ENCODE results near the gene NINL.
"Not testable (repeated sequence)": the region's sequence is repeated elsewhere in the genome, so short reads cannot be mapped to it uniquely, and the experiment has no call there.

NINL gene

DNA sequence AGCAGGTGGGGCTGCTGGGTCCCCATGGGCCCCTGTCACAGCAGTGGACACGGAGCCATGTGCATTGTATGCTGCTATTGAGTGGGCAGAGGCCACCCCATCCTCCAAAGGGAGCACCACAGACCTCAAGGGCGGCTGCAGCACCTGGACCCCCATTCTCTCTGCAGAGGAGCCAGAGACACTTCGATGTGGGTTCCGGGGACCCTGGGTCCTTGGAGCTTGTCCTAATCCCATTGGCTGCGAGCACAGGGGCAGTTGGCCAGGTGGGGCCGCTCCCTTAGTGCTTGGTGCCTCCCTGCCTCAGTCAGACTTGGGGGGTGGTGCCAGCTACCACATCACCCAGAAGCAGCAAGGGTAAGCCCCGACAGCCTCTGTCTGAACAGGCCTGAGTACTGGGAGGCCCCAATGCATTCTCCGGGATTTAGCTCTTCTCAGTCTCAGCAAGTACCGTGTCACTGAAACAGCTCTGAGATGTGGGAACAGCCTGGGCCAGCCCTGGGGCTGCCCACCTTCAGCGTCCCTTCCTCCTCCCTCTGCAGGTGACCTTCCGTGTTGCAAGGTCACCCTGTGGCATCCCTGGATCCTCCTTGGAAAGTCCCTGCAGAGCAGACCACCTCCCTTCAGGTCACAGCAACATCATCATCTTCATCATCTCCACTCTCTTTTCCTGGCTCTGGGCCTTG, 104.0 kb downstream of the NINL start:
- Histone ChIP-seq H3K4me1 (ENCODE audit: control insufficient read depth, insufficient read depth, low read length) (no peaks in the 10 kb centered on the region), H3K36me3 (ENCODE audit: control insufficient read depth, insufficient read depth, low read length) (peaks cover 74% of the 10 kb centered on the region), H3K9me3 (ENCODE audit: control insufficient read depth, insufficient read depth, low read depth, low read length) (no peaks in the 10 kb centered on the region), H3K27me3 (ENCODE audit: control insufficient read depth, insufficient read depth, low read length) (no peaks in the 10 kb centered on the region), H3K4me3 (ENCODE audit: low read depth, low read length) (no peak overlapping the region), H3K9ac (ENCODE audit: low read length) (no peak overlapping the region), H3K27ac (ENCODE audit: low read depth, low read length) (no peak overlapping the region)

DNA sequence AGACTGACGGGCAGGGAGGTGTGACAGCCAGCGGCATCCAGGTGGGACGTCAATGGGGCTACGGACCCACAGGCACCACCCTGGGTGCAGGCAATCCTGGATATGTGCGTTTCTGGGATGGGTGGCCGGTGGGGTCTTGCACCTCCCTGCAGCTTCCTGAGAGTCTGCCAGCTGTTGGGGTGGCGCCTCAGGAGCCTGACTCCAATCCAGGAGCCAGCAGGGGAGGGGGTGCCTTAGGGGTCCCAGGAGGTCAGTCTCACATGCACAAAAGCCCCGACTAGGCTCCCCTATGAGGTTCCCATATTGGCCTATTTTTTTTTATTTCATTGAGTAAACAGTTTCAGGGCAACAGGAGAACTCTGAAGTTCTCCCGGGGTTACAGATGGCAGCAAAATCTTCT, 104.5 kb downstream of the NINL start:
- peaks cover 79% of the 10 kb centered on the region for H3K36me3 ChIP-seq (ENCODE audit: control insufficient read depth, insufficient read depth, low read length)
- H3K4me3 ChIP-seq (ENCODE audit: low read depth, low read length), result no peak overlapping the region
- no peak overlapping the region for H3K27ac ChIP-seq (ENCODE audit: low read depth, low read length)
- no peaks in the 10 kb centered on the region for H3K9me3 ChIP-seq (ENCODE audit: control insufficient read depth, insufficient read depth, low read depth, low read length)
- H3K4me1 ChIP-seq (ENCODE audit: control insufficient read depth, insufficient read depth, low read length), result no peaks in the 10 kb centered on the region
- no peak overlapping the region for H3K9ac ChIP-seq (ENCODE audit: low read length)
- no peaks in the 10 kb centered on the region for H3K27me3 ChIP-seq (ENCODE audit: control insufficient read depth, insufficient read depth, low read length)

DNA sequence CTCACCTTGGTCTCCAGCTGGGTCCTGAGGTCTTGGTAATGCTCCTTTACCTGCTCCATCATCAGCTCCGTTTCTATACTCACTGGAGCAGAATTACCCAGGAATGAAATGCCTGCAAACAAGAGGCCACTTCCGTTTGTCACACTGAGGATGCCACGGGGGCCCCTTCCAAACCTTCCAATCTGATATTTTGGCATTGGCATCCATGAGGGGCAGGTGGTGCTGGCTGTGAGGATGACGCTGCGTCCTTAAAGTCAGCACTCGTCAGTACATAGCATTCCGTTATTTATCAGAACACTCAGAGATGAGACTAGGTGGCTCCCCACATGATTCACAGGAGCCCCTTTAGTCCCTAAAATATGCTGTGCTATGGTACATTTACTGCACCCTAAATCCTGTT, 105.2 kb downstream of the NINL start:
- no peak overlapping the region for H3K27ac ChIP-seq (ENCODE audit: low read depth, low read length)
- H3K4me1 ChIP-seq (ENCODE audit: control insufficient read depth, insufficient read depth, low read length), result no peaks in the 10 kb centered on the region
- no peak overlapping the region for H3K4me3 ChIP-seq (ENCODE audit: low read depth, low read length)
- peaks cover 78% of the 10 kb centered on the region for H3K36me3 ChIP-seq (ENCODE audit: control insufficient read depth, insufficient read depth, low read length)
- H3K27me3 ChIP-seq (ENCODE audit: control insufficient read depth, insufficient read depth, low read length), result no peaks in the 10 kb centered on the region
- H3K9ac ChIP-seq (ENCODE audit: low read length), result no peak overlapping the region
- no peaks in the 10 kb centered on the region for H3K9me3 ChIP-seq (ENCODE audit: control insufficient read depth, insufficient read depth, low read depth, low read length)

DNA sequence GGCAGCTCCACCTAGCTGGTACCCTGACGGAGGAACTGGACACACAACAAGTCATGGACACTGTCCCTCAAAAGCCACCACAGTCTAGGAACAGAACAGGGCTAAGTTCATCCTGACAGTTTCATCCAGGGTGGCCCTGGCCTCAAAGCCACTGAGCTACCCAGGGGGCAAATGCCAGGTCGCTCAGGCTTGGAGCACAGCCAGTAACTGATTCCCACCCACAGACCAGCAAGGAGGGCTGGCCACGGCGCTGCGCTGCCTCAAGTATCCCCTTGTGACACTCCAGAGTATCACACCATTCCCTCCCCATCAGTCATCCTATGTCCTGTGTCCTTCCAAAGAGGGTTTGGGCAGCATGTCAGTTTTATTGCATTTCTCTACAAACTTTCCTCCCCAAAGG, 105.7 kb downstream of the NINL start:
- Histone ChIP-seq H3K4me3 (ENCODE audit: low read depth, low read length) (no peak overlapping the region), H3K4me1 (ENCODE audit: control insufficient read depth, insufficient read depth, low read length) (no peaks in the 10 kb centered on the region), H3K27me3 (ENCODE audit: control insufficient read depth, insufficient read depth, low read length) (no peaks in the 10 kb centered on the region), H3K36me3 (ENCODE audit: control insufficient read depth, insufficient read depth, low read length) (peaks cover 73% of the 10 kb centered on the region), H3K9me3 (ENCODE audit: control insufficient read depth, insufficient read depth, low read depth, low read length) (no peaks in the 10 kb centered on the region), H3K9ac (ENCODE audit: low read length) (no peak overlapping the region), H3K27ac (ENCODE audit: low read depth, low read length) (no peak overlapping the region)

DNA sequence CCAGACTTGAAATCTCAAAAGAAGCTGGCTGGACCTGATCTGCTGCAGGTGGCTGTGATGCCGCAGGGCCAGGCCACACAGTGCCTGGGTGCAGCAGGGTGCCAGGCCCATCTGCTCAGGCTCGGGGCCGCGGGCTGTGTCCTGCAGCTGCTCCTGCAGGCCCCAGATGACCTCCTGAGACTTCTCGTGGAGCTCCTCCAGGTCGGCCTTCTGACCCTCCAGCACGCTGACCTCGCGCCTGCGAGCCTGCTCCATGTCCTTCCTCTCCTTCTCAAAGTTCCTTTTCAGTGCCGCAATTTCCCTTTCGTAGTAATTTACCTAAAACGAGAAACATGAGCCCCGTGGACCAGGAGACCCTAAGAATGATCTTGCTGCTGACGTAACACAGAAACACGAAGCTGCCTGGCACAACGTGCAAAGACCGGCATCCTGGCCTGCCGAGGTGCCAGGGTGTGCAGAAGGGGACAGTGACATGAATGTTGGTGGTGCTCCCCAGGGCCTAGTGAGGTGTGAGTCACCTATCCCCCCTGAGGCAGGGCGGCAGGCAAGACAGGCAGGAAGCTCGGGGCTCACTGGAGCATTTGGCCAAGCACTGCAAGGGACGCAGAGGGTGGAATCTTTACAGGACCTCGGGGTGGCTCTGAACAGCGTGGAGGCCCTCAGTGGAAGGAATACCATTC, 106.3 kb downstream of the NINL start:
- H3K4me1 ChIP-seq (ENCODE audit: control insufficient read depth, insufficient read depth, low read length), result no peaks in the 10 kb centered on the region
- no peak overlapping the region for H3K4me3 ChIP-seq (ENCODE audit: low read depth, low read length)
- H3K27ac ChIP-seq (ENCODE audit: low read depth, low read length), result no peak overlapping the region
- H3K9me3 ChIP-seq (ENCODE audit: control insufficient read depth, insufficient read depth, low read depth, low read length), result no peaks in the 10 kb centered on the region
- peaks cover 72% of the 10 kb centered on the region for H3K36me3 ChIP-seq (ENCODE audit: control insufficient read depth, insufficient read depth, low read length)
- H3K9ac ChIP-seq (ENCODE audit: low read length), result no peak overlapping the region
- no peaks in the 10 kb centered on the region for H3K27me3 ChIP-seq (ENCODE audit: control insufficient read depth, insufficient read depth, low read length)

DNA sequence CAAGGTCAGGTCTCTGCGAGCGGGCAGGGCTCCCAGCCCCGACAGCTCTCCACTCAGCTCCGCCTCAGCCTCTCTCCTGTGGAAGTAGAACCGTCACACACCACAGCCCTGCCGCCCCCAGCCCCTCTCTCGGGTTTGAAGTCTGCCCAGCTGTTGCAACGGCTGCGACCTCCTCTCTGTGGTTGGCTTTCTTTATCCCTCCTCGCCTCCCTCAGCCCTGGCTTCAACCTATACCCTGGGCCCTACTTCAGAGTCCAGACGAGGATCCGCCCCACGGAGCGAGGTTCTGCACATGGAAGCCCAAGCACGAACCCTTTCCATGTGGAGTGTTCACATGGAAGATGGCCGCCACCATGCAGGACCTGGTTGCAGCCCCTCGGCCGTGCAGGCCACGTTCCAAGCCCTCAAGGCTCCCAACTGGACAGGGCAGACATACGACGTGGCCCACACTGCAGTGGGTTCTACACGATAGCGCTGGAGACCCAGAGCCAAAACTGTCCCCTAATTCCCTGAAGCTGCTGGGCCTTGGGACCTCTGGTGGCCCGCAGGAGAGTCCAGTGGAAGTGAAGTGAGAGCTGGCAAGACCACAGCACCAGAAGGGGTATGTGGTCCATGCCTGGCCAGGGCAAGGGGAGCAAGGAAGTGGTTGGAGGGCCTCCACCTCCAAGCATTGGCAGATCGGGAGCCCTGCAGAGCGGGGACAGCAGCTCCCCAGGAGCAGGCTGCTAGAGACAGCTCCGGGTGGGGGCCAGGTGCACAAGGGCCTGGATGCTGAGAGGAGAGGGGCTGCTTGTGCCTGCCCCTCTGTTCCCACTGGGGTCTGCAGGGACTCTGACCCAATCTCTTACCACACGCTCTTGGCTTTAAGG, 108.1 kb downstream of the NINL start:
- H3K9me3 ChIP-seq (ENCODE audit: control insufficient read depth, insufficient read depth, low read depth, low read length), result no peaks in the 10 kb centered on the region
- H3K27ac ChIP-seq (ENCODE audit: low read depth, low read length), result no peak overlapping the region
- H3K4me3 ChIP-seq (ENCODE audit: low read depth, low read length), result no peak overlapping the region
- H3K27me3 ChIP-seq (ENCODE audit: control insufficient read depth, insufficient read depth, low read length), result no peaks in the 10 kb centered on the region
- H3K4me1 ChIP-seq (ENCODE audit: control insufficient read depth, insufficient read depth, low read length), result no peaks in the 10 kb centered on the region
- peaks cover 69% of the 10 kb centered on the region for H3K36me3 ChIP-seq (ENCODE audit: control insufficient read depth, insufficient read depth, low read length)
- no peak overlapping the region for H3K9ac ChIP-seq (ENCODE audit: low read length)

DNA sequence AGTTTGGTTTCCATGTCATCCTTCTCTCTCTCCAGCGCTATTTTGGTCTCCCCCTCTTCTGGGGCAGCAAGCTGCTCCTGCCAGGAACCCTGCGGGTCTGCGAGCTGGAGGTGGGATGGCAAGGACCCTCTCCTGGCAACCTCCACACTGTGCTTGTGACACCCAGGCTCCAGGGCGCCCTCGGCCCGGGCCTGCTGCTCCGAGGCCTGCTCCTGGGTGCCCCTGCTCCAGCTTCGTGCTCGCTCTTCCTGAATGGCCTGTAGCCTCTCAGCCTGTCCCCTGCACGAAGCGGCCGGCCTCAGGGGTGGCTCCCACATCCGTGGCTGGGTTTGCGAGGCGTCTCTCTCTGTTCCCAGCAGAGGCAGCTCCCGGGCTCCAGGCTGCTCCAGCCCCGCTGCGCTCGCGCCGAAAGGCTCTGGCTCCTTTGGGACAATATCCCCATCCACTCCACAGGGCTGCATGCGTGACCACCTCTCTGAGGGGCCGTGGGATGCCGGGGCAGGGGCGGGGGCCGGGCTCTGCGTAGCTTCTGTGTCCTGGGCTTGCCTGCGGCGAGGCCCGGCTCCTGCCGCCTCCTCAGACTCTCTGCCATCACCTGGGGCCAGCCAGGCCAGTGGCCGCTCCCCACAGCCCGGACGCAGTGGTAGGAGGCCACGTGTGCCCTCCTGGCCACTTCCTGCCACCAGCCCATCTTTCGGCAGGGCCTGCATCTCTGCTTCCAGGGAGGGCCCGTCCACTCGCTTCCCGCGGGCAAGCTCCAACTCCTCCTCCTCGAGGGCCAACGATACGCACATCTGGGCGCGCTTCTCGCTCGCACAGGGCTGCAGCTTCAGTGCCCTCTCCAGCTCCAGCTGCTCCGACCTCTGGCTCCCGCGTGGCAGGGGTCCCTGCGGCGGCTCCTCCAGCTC, 109.0 kb downstream of the NINL start:
- Histone ChIP-seq H3K27ac (ENCODE audit: low read depth, low read length) (no peak overlapping the region), H3K36me3 (ENCODE audit: control insufficient read depth, insufficient read depth, low read length) (peaks cover 63% of the 10 kb centered on the region), H3K9ac (ENCODE audit: low read length) (no peak overlapping the region), H3K9me3 (ENCODE audit: control insufficient read depth, insufficient read depth, low read depth, low read length) (no peaks in the 10 kb centered on the region), H3K4me3 (ENCODE audit: low read depth, low read length) (no peak overlapping the region), H3K27me3 (ENCODE audit: control insufficient read depth, insufficient read depth, low read length) (no peaks in the 10 kb centered on the region), H3K4me1 (ENCODE audit: control insufficient read depth, insufficient read depth, low read length) (no peaks in the 10 kb centered on the region)

DNA sequence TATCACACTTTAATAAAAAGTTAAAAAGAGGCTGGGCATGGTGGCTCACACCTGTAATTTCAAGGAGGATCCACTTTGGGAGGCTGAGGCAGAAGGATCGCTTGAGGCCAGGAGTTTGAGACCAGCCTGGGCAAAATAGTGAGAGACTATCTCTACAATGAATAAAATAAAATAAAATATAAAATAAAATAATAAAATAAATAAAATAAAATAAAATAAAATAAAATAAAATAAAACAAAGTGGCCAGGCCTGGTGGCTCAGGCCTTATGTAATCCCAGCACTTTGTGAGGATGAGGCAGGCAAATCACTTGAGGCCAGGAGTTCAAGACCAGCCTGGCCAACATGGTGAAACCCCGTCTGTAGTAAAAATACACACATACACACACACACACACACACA, 112.0 kb downstream of the NINL start:
- H3K4me3 ChIP-seq (ENCODE audit: low read depth, low read length); H3K9ac ChIP-seq (ENCODE audit: low read length); H3K4me1 ChIP-seq (ENCODE audit: control insufficient read depth, insufficient read depth, low read length); H3K27me3 ChIP-seq (ENCODE audit: control insufficient read depth, insufficient read depth, low read length); H3K27ac ChIP-seq (ENCODE audit: low read depth, low read length); H3K9me3 ChIP-seq (ENCODE audit: control insufficient read depth, insufficient read depth, low read depth, low read length): not testable (repeated sequence)
- peaks cover 61% of the 10 kb centered on the region for H3K36me3 ChIP-seq (ENCODE audit: control insufficient read depth, insufficient read depth, low read length)

DNA sequence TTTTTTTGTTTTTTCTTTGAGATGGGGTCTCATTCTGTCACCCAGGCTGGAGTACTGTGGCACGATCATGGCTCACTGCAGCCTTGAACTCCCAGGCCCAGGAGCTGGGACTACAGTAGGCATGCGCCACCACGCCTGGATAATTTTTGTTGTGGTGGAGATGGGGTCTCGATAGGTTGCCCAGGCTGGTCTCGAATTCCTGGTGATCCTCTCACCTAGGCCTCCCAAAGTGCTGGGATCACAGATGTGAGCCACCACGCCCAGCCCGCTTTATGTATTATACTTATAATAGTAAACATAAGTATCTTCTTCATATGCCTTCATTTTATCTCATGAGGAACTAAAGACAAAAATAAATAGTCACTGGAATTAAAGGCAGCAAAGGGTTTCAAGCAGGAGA, 114.3 kb downstream of the NINL start:
- H3K27ac ChIP-seq (ENCODE audit: low read depth, low read length), result no peak overlapping the region
- no peaks in the 10 kb centered on the region for H3K9me3 ChIP-seq (ENCODE audit: control insufficient read depth, insufficient read depth, low read depth, low read length)
- H3K9ac ChIP-seq (ENCODE audit: low read length), result no peak overlapping the region
- no peaks in the 10 kb centered on the region for H3K27me3 ChIP-seq (ENCODE audit: control insufficient read depth, insufficient read depth, low read length)
- H3K36me3 ChIP-seq (ENCODE audit: control insufficient read depth, insufficient read depth, low read length), result peaks cover 66% of the 10 kb centered on the region
- H3K4me3 ChIP-seq (ENCODE audit: low read depth, low read length), result no peak overlapping the region
- no peaks in the 10 kb centered on the region for H3K4me1 ChIP-seq (ENCODE audit: control insufficient read depth, insufficient read depth, low read length)

DNA sequence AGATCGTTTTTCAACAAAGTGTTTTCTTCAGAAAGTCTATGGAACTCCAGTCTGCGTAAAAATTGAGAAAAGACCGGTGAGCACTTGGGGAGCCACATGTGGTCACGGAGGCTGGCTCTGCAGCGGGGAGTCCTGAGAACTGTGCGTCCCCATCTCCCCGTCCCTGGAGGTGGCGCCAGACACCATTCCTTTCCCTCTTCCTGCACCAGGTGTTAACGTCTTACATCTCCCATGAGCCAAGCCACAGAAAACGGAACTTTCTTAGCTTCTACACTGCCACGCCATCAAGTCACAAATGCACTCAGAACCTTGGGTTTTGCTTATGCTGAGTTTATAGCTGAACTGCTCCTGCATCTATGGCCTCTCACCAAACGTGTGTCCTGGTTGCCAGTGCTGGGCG, 115.3 kb downstream of the NINL start:
- no peak overlapping the region for H3K4me3 ChIP-seq (ENCODE audit: low read depth, low read length)
- H3K27ac ChIP-seq (ENCODE audit: low read depth, low read length), result no peak overlapping the region
- H3K9me3 ChIP-seq (ENCODE audit: control insufficient read depth, insufficient read depth, low read depth, low read length), result no peaks in the 10 kb centered on the region
- no peaks in the 10 kb centered on the region for H3K4me1 ChIP-seq (ENCODE audit: control insufficient read depth, insufficient read depth, low read length)
- H3K9ac ChIP-seq (ENCODE audit: low read length), result no peak overlapping the region
- no peaks in the 10 kb centered on the region for H3K27me3 ChIP-seq (ENCODE audit: control insufficient read depth, insufficient read depth, low read length)
- H3K36me3 ChIP-seq (ENCODE audit: control insufficient read depth, insufficient read depth, low read length), result peaks cover 68% of the 10 kb centered on the region
